Esophagus squamous epithelium (tissue), 5 donors: Measurements from ENCODE around the gene ACLY. TPM values are rescaled to one million over a fixed set of nuclear protein-coding genes. Genes with fewer than 3 reads are reported as not detected.
"Not testable (repeated sequence)": the region's sequence is repeated elsewhere in the genome, so short reads cannot be mapped to it uniquely, and the experiment has no call there.

Experiments
- DNase-seq: peaks from one replicate; lab custom pipeline; 2025; lab: John Stamatoyannopoulos, UW
- H3K27ac ChIP-seq, 4 donors: fragments of 200-600 bp; sonication (generic); one replicate each; pipeline ENCODE4 v1.5.1; 2016 to 2019; ENCODE audit warnings: mild to moderate bottlenecking in 1 of 4
- H3K27me3 ChIP-seq, 4 donors: fragments of 200-600 bp; sonication (generic); 1 replicate in 3 of 4; 2 replicates in 1 of 4; pipeline versions ENCODE4 v1.5.1 to v1.6.0; 2017 to 2021; ENCODE audit warnings: antibody characterized with exemption in 1 of 4
- H3K36me3 ChIP-seq, 3 donors: fragments of 200-600 bp; sonication (generic); one replicate each; pipeline ENCODE4 v1.5.1; 2016 to 2019
- H3K4me1 ChIP-seq, 3 donors: fragments of 200-600 bp; sonication (generic); one replicate each; pipeline ENCODE4 v1.5.1; 2017 to 2019
- H3K4me3 ChIP-seq, 4 donors: fragments of 200-600 bp; sonication (generic); 1 replicate in 3 of 4; 2 replicates in 1 of 4; pipeline ENCODE4 v1.5.1; 2016 to 2019; ENCODE audit warnings: mild to moderate bottlenecking in 2 of 4, moderate library complexity in 1 of 4
- H3K9me3 ChIP-seq, 3 donors: fragments of 200-600 bp; sonication (generic); one replicate each; pipeline ENCODE4 v1.5.1; 2016 to 2019
- POLR2A ChIP-seq, 4 donors: fragments of 450-650 bp; IDR thresholded peaks; one replicate each; pipeline ENCODE4 v1.6.1; 2017; ENCODE audit warnings: antibody characterized with exemption in 4 of 4, mild to moderate bottlenecking in 4 of 4, moderate library complexity in 3 of 4
- WGBS, 2 donors: methylation state at CpG; one replicate each; pipeline ENCODE4 v1.1.5; 2018; 5-methylcytosine and 5-hydroxymethylcytosine counted together
- intact Hi-C: fragments of 100-400 bp; cut with DNase I; formaldehyde crosslinking; loops from one replicate; pipeline ENCODE4 v1.15.0; 2022
- total RNA-seq, 4 donors: library from RNA; depleted of rRNA; stranded (reverse); fragments of >200 nt; gene quantifications; one replicate each; pipeline ENCODE4 v1.1.0, GENCODE V29; 2016
- TF ChIP-seq, protein P1 (sequence below), 6 experiments: fragments of 450-650 bp in 4 of 6; fragments of 200-600 bp in 2 of 6; sonication (generic) in 2 of 6; IDR thresholded peaks; one replicate each; pipeline ENCODE4 v1.5.1; 2016 to 2019; ENCODE audit warnings: antibody characterized with exemption in 6 of 6, mild to moderate bottlenecking in 4 of 6, moderate library complexity in 4 of 6
- donor health status: DM: yes; HTN: yes; CAD: no.

ACLY gene
- total RNA-seq, 4 donors from 2014 or later = 51.5 to 121 (median 62.7) TPM

DNA sequence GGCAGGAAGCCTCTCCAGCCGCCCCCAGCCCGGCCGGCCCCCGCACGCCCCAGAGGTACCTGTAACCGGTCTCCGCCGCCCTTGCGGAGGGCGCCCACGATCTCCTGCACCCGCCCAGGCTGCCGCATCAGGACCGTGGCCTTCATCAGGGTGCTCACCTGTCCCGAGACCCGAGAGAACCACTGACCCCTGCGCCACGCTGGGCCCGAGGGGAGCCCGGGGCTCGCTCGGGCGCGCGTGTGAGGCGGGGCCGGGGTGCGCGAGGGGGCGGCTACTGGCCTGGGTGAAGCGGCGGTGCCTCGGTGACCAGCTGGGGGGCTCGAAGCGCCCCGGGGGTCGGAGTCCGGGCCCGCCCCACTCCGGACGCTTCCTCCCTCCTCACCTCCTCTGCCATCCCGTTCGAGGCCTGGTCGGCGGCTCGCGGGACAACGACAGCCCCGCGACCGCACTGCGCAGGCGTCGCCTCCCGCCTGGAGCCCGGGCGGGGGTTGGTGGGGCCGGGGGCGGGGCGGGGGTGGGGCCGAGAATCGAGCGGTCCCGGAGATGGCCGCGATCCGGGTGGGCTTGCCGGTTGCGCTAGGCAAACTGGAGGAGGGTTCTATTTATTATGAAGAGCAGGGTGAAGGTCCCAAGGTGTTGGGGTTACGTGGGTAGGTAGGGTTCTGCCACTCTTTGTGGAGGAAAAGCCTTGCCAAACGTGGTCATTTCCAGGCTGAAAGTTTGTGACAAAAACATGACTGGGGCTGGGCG lies 82.8 kb downstream of the ACLY start, which contains the start of gene NT5C3B:
Gene NT5C3B, minus strand, starts transcription at position 433 of the 750 bp plus-strand sequence. Its CDS starts 39 bp downstream, at position 394.
- no peak for DNase-seq
- intact Hi-C loops = no loop called here
- TF ChIP-seq POLR2A (IDR thresholded peaks at IDR 0.05) = peak in 1 of 4 donors; percentile 38
- TF ChIP-seq, protein P1, sequence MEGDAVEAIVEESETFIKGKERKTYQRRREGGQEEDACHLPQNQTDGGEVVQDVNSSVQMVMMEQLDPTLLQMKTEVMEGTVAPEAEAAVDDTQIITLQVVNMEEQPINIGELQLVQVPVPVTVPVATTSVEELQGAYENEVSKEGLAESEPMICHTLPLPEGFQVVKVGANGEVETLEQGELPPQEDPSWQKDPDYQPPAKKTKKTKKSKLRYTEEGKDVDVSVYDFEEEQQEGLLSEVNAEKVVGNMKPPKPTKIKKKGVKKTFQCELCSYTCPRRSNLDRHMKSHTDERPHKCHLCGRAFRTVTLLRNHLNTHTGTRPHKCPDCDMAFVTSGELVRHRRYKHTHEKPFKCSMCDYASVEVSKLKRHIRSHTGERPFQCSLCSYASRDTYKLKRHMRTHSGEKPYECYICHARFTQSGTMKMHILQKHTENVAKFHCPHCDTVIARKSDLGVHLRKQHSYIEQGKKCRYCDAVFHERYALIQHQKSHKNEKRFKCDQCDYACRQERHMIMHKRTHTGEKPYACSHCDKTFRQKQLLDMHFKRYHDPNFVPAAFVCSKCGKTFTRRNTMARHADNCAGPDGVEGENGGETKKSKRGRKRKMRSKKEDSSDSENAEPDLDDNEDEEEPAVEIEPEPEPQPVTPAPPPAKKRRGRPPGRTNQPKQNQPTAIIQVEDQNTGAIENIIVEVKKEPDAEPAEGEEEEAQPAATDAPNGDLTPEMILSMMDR (IDR thresholded peaks at IDR 0.05) = no peak
- H3K4me3 ChIP-seq = peak within 1 kb of the TSS; percentile 72 to 92 (median 80)
- no peaks in the 10 kb centered on the region for H3K9me3 ChIP-seq
- H3K27me3 ChIP-seq = no peaks in the 10 kb centered on the region
- H3K27ac ChIP-seq = peak within 1 kb of the TSS; percentile 76 to 89 (median 80)
- peaks cover 0 to 16% (median 8%) of the 10 kb centered on the region in 3 donors for H3K36me3 ChIP-seq
- WGBS, 2 donors = 0% methylated on average over 1 to 16 of the region's 72 CpGs
- H3K4me1 ChIP-seq = peaks cover 6 to 24% (median 9%) of the 10 kb centered on the region in 3 donors

DNA sequence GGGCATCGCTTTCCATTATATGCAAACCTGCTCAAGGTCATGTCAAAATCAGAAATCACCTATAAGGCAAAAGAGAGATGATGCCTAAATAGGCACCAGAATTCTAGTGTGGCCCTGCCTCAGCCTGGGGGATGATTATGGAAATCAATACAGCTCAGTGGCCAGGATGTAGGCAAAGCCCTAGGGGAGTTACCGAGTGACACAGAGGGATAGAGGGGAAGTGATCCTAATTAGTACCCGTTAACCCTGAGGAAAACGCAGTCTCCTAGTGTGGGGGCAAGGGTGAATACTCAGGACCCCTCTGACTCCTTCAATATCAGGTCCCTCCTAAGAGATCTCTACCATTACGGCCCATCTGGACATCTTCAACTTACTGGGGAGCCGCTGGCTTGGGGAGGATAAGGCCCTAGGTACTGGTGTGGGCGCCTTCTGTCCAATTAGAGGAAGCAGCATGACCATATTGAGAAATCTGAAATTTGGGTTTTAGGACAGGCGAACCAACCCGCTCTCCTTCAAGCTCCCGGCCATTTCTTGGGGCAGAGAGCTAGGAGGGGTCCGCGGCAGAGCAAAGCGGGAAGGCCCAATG lies 83.4 kb downstream of the ACLY start:
- WGBS, 2 donors = 28 to 32% methylated on average over 4 to 6 of the region's 13 CpGs
- no peak for DNase-seq
- intact Hi-C loops = no loop called here
- TF ChIP-seq POLR2A (IDR thresholded peaks at IDR 0.05) = no peak
- TF ChIP-seq, protein P1 (IDR thresholded peaks at IDR 0.05) = no peak
- Histone ChIP-seq H3K9me3 (no peaks in the 10 kb centered on the region), H3K36me3 (peaks cover 0 to 23% (median 8%) of the 10 kb centered on the region in 3 donors), H3K27me3 (no peaks in the 10 kb centered on the region), H3K4me3 (peak overlapping the region; percentile 72 to 92 (median 80)), H3K27ac (peak overlapping the region; percentile 76 to 89 (median 80)), H3K4me1 (peaks cover 6 to 24% (median 9%) of the 10 kb centered on the region in 3 donors)

DNA sequence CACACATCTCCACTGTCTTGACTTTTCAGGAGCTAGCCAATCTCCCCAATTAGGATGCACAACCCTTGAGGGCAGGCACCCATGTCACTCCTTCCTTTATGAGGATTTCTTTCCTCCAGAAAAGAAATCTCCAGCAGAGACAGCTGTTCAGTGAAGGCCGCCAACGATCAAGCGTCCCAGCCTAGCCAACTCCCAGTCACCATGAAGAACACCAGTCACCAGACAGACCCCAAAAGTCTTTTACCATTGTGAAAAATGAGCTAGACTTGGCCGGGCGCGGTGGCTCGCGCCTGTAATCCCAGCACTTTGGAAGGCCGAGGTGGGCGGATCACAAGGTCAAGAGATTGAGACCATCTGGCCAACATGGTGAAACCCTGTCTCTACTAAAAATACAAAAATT lies 88.8 kb downstream of the ACLY start:
- intact Hi-C loops, H3K27ac ChIP-seq, H3K9me3 ChIP-seq, H3K4me3 ChIP-seq, DNase-seq, H3K4me1 ChIP-seq, H3K27me3 ChIP-seq: not testable (repeated sequence)
- WGBS, 2 donors = 89 to 93% methylated on average over 3 to 10 of the region's 10 CpGs
- H3K36me3 ChIP-seq = peaks cover 0 to 76% (median 20%) of the 10 kb centered on the region in 3 donors

DNA sequence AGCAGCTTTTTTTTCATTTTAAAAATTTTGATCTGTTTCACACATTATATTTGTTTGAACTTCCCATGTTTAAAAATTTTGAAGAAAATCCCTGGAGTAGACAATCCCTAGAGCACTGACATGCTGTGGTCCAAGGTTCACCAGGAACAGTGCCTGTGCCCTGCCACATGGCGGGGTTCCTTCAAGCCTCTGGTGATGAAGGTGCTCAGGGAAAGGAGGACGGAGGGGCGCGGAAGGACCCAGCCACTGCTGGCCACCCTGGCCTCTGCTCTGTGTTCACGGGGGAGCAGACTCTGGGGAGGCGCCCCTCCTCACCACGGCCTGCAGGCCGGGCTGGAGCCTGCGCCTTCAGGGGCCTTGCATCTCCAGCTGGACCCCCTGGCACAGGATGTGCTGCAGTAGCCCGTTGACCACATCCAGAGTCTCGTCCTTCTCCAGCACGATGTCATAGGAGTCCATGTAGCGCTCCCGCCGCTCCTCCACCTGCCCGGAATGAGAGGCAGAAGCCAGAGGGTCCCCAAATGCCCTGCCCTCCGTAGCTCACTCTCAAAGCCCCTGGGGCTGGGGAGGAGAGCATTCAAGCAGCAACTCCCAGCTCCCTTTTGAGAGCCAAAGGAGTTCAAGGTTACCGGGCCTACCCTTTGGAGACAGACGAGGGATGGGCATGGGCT lies 93.4 kb downstream of the ACLY start:
- DNase-seq = no peak
- intact Hi-C loops = no loop called here
- 71 to 82% methylated on average over 1 to 7 of the region's 19 CpGs for WGBS, 2 donors
- no peaks in the 10 kb centered on the region for H3K9me3 ChIP-seq
- H3K36me3 ChIP-seq = peaks cover 0 to 60% (median 12%) of the 10 kb centered on the region in 3 donors
- TF ChIP-seq POLR2A (IDR thresholded peaks at IDR 0.05) = no peak
- TF ChIP-seq, protein P1 (IDR thresholded peaks at IDR 0.05) = no peak
- H3K27me3 ChIP-seq = peaks cover 0 to 2% (median 0%) of the 10 kb centered on the region in 4 donors
- no peaks in the 10 kb centered on the region for H3K4me1 ChIP-seq
- no peak overlapping the region for H3K27ac ChIP-seq
- no peak overlapping the region for H3K4me3 ChIP-seq

DNA sequence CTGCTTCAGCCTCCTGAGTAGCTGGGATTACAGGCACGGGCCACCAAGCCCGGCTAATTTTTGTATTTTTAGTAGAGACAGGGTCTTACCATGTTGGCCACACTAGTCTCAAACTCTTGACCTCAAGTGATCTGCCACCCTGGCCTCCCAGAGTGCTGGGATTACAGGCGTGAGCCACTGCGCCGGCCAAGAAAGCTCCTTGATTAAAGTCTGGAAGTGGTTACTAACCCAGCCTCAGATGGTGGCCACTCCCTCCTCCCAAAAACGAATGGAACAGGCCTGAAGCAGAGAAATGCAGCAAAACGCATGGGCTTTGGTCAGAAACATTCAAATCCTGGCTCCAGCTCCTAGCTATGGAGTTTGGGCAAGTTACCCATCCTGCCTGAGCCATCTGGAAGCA lies 94.7 kb downstream of the ACLY start:
- H3K4me1 ChIP-seq = no peaks in the 10 kb centered on the region
- intact Hi-C loops = no loop called here
- no peak overlapping the region for H3K27ac ChIP-seq
- TF ChIP-seq, protein P1 (IDR thresholded peaks at IDR 0.05) = no peak
- no peak for TF ChIP-seq POLR2A (IDR thresholded peaks at IDR 0.05)
- H3K27me3 ChIP-seq = peaks cover 0 to 14% (median 0%) of the 10 kb centered on the region in 4 donors
- 54 to 69% methylated on average over 3 to 6 of the region's 7 CpGs for WGBS, 2 donors
- H3K36me3 ChIP-seq = peaks cover 0 to 47% (median 4%) of the 10 kb centered on the region in 3 donors
- no peak overlapping the region for H3K4me3 ChIP-seq
- H3K9me3 ChIP-seq = no peaks in the 10 kb centered on the region
- no peak for DNase-seq
